Measurements from ENCODE around the gene EGR1.

DNA sequence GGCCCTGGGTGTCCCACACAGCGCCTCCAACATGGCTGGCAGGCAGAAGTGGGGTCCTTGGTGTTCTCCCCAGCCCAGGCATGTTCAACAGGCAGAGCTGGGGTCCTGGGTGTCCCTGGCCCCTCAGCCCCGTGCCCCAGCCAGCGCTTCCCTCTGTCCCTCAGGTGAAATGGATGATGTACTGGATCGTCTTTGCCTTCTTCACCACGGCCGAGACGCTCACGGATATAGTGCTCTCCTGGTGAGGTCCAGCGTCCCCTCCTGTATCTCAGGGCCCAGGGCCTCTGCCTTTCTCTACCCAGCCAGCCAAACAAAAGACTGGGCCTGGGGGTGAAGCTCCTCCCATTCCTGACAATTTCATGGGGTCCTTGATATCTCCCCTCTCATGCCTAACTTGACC, 24.1 kb upstream of the EGR1 start:
- TF ChIP-seq, protein P1, sequence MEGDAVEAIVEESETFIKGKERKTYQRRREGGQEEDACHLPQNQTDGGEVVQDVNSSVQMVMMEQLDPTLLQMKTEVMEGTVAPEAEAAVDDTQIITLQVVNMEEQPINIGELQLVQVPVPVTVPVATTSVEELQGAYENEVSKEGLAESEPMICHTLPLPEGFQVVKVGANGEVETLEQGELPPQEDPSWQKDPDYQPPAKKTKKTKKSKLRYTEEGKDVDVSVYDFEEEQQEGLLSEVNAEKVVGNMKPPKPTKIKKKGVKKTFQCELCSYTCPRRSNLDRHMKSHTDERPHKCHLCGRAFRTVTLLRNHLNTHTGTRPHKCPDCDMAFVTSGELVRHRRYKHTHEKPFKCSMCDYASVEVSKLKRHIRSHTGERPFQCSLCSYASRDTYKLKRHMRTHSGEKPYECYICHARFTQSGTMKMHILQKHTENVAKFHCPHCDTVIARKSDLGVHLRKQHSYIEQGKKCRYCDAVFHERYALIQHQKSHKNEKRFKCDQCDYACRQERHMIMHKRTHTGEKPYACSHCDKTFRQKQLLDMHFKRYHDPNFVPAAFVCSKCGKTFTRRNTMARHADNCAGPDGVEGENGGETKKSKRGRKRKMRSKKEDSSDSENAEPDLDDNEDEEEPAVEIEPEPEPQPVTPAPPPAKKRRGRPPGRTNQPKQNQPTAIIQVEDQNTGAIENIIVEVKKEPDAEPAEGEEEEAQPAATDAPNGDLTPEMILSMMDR (IDR thresholded peaks at IDR 0.05 in 8 of 11, conservative IDR thresholded peaks at IDR 0.05 in 3 of 11): no peak
- no peak for TF ChIP-seq POLR2A (IDR thresholded peaks at IDR 0.05)
- no peak for TF ChIP-seq POLR2AphosphoS5 (IDR thresholded peaks at IDR 0.05)

Measured in spleen (tissue), 7 donors.